NCI-H2107 (cell line): ENCODE measurements around the gene PELI2.

ENCODE experiments used
- DNase-seq: peaks from one replicate; lab custom pipeline; 2025; lab: John Stamatoyannopoulos, UW

PELI2 gene

GRCh38 chr14:56117765-56118610 lies at the start of gene PELI2:
Gene PELI2 (plus strand): TSS chr14:56118411. CDS start chr14:56118661, 250 bp downstream.
- peak; percentile 88 for DNase-seq

- DNase-seq = no peak
Measured at GRCh38 chr14:56073799-56074198, 44.4 kb upstream of the PELI2 start.

- no peak for DNase-seq
Measured at GRCh38 chr14:56075301-56075700, 42.9 kb upstream of the PELI2 start.

- DNase-seq = no peak
Measured at GRCh38 chr14:56081139-56081538, 37.1 kb upstream of the PELI2 start.

GRCh38 chr14:56082880-56083279 lies 35.3 kb upstream of the PELI2 start:
- no peak for DNase-seq

GRCh38 chr14:56085471-56085870 lies 32.7 kb upstream of the PELI2 start:
- no peak for DNase-seq

- no peak for DNase-seq
Measured at GRCh38 chr14:56087671-56088471, 30.3 kb upstream of the PELI2 start.

GRCh38 chr14:56088941-56089340 lies 29.3 kb upstream of the PELI2 start:
- no peak for DNase-seq

GRCh38 chr14:56092763-56093162 lies 25.4 kb upstream of the PELI2 start:
- no peak for DNase-seq

GRCh38 chr14:56094076-56094475 lies 24.1 kb upstream of the PELI2 start:
- no peak for DNase-seq

- DNase-seq = no peak
Measured at GRCh38 chr14:56098021-56098420, 20.2 kb upstream of the PELI2 start.

GRCh38 chr14:56099081-56099797 lies 19.0 kb upstream of the PELI2 start:
- DNase-seq = no peak

GRCh38 chr14:56100556-56100955 lies 17.7 kb upstream of the PELI2 start:
- no peak for DNase-seq

- no peak for DNase-seq
Measured at GRCh38 chr14:56102941-56103340, 15.3 kb upstream of the PELI2 start.

- no peak for DNase-seq
Measured at GRCh38 chr14:56107615-56108014, 10.6 kb upstream of the PELI2 start.

GRCh38 chr14:56108057-56108456 lies 10.2 kb upstream of the PELI2 start:
- DNase-seq = no peak

- DNase-seq = no peak
Measured at GRCh38 chr14:56112781-56113180, 5.4 kb upstream of the PELI2 start.

GRCh38 chr14:56115334-56115870 lies 2.8 kb upstream of the PELI2 start:
- no peak for DNase-seq

- DNase-seq = no peak
Measured at GRCh38 chr14:56115976-56116893, 2.0 kb upstream of the PELI2 start.

GRCh38 chr14:56118611-56119181 lies 485 bp downstream of the PELI2 start:
- no peak for DNase-seq
